HL-60 (cell line): ENCODE results near the gene SLC6A8.

Experiments
- DNase-seq, 2 experiments: peaks; one replicate each; pipeline ENCODE4 v3.0.0-alpha.2; 2010 to 2020; ENCODE audit warnings: low read depth in 1 of 2, low spot score in 1 of 2
- H3K27ac ChIP-seq: fragments of 250-450 bp; sonication (Bioruptor Pico); replicated peaks from 2 replicates; pipeline ENCODE4 v1.5.1; 2020; ENCODE audit warnings: mild to moderate bottlenecking, moderate library complexity
- H3K27me3 ChIP-seq: fragments of 250-450 bp; sonication (Bioruptor Pico); 2 replicates; pipeline ENCODE4 v1.5.1; 2021; ENCODE audit warnings: mild to moderate bottlenecking, moderate library complexity; ENCODE audit not compliant: insufficient read depth, poor library complexity, severe bottlenecking
- H3K4me3 ChIP-seq: replicated peaks from 2 replicates; pipeline ENCODE4 v1.5.1; 2011; ENCODE audit warnings: mild to moderate bottlenecking, control low read depth, low read length; ENCODE audit not compliant: insufficient read depth
- GABPA ChIP-seq: IDR thresholded peaks from 2 replicates; pipeline ENCODE4 v1.6.1; 2012; ENCODE audit warnings: low read depth
- POLR2AphosphoS5 ChIP-seq: IDR thresholded peaks from 2 replicates; pipeline ENCODE4 v1.6.1; 2012; ENCODE audit warnings: low read depth
- REST ChIP-seq: IDR thresholded peaks from 2 replicates; pipeline ENCODE4 v1.6.1; 2012; ENCODE audit warnings: low read depth; ENCODE audit not compliant: insufficient replicate concordance
- SPI1 ChIP-seq: IDR thresholded peaks from 2 replicates; pipeline ENCODE4 v1.6.1; 2012; ENCODE audit warnings: low read depth, mild to moderate bottlenecking, borderline replicate concordance
- TF ChIP-seq, protein P1 (sequence below): IDR thresholded peaks from one replicate; pipeline ENCODE4 v1.5.1; 2011; ENCODE audit warnings: low read length, control low read depth, inconsistent platforms; ENCODE audit not compliant: insufficient read depth

The SLC6A8 gene

DNA sequence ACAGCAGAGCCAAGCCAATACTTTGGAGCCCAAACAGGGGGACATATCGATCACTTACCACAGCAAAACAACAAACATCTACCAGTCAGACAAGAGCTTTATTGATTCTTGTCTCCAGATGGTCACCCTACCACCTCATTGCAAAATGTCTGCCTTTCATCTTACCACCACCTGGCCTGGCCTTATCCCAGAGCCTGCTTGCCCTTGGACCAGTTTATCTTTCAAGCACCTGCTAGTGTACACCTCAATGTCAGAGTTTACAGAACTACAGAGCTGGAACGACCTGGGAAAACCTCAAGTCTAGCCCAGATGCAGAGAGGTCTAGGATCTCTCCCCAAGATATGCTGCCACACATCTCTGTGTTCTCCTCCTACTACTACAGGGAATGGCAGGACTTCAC, 32.0 kb downstream of the SLC6A8 start:
- H3K27me3 ChIP-seq = no peaks in the 10 kb centered on the region
- DNase-seq = no peak
- no peak overlapping the region for H3K4me3 ChIP-seq
- no peak overlapping the region for H3K27ac ChIP-seq
- TF ChIP-seq POLR2AphosphoS5 = no peak
- no peak for TF ChIP-seq REST
- TF ChIP-seq SPI1 = no peak
- TF ChIP-seq, protein P1, sequence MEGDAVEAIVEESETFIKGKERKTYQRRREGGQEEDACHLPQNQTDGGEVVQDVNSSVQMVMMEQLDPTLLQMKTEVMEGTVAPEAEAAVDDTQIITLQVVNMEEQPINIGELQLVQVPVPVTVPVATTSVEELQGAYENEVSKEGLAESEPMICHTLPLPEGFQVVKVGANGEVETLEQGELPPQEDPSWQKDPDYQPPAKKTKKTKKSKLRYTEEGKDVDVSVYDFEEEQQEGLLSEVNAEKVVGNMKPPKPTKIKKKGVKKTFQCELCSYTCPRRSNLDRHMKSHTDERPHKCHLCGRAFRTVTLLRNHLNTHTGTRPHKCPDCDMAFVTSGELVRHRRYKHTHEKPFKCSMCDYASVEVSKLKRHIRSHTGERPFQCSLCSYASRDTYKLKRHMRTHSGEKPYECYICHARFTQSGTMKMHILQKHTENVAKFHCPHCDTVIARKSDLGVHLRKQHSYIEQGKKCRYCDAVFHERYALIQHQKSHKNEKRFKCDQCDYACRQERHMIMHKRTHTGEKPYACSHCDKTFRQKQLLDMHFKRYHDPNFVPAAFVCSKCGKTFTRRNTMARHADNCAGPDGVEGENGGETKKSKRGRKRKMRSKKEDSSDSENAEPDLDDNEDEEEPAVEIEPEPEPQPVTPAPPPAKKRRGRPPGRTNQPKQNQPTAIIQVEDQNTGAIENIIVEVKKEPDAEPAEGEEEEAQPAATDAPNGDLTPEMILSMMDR = no peak
- TF ChIP-seq GABPA = no peak

- peak overlapping the region; percentile 64 for H3K4me3 ChIP-seq
- DNase-seq = peak; percentile 23 to 41
- TF ChIP-seq SPI1 (0 out of 2 replicates have a peak, but pooled peaks have one; percentile 2), GABPA (no peak), REST (no peak), POLR2AphosphoS5 (no peak)
- TF ChIP-seq, protein P1 = no peak
- H3K27me3 ChIP-seq = no peaks in the 10 kb centered on the region
- H3K27ac ChIP-seq = peak overlapping the region; percentile 83
Observed at GRCh38 chrX:153722704-153723350, 35.1 kb downstream of the SLC6A8 start.

DNA sequence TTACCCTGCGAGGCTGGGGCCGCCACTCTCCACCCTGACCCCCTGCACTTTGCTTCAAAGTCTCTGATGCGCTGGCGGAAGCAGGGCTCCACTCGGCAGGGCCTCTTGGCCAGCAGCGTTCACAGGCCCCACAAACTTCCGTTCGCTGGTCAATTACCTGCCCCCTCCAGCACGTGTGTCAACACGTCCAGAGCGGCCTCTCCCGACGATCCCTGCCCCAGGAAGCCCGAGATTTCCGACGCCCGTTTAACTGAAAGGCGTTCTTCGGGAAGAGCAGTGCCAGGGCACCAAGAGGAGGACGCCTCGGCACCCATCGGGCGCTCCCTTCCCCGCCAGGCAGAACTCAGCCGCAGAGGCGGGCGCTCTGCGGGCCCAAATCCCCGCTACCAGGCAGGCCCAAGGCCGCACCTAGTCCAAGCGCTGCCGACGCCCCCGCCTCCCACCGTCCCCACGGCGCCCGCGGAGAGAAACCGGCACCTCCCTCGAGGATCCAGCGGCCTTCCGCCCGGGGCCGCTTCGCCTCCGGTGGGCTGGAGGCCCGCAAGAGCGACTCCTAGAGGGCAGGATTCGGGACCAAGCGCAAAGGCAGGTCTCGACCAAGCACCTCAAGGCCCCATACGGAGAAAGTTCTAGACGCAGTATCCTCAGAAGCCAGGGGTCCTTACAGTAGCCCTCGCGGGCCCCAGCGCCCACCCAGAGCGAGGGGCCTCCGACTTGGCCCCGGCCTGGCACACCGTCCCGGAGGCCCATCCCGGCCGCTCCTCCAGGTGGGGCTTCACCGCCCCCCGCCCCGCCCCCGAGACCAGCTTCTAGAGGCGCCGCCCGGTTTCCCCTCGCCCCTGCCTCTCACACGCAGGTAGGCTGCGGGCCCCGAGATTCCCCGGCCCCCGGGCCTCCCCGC, 35.9 kb downstream of the SLC6A8 start:
- peak; percentile 29 to 33 for DNase-seq
- peak overlapping the region; percentile 64 for H3K4me3 ChIP-seq
- H3K27ac ChIP-seq = peak overlapping the region; percentile 83
- TF ChIP-seq POLR2AphosphoS5 (no peak), GABPA (no peak), REST (no peak), SPI1 (no peak)
- TF ChIP-seq, protein P1 = no peak
- H3K27me3 ChIP-seq = no peaks in the 10 kb centered on the region
